B cell (primary cell): ENCODE data around the gene FBLN2.

Source experiments
- CTCF ChIP-seq: fragments of 200-600 bp; IDR thresholded peaks from one replicate; pipeline ENCODE4 v1.8.0; 2022; ENCODE audit warnings: antibody characterized with exemption, mild to moderate bottlenecking
- EZH2 ChIP-seq: IDR thresholded peaks from 2 replicates; pipeline ENCODE4 v1.6.1; 2012; ENCODE audit warnings: borderline replicate concordance, low read depth, mild to moderate bottlenecking, moderate library complexity, low read length; ENCODE audit not compliant: insufficient read depth, poor library complexity, severe bottlenecking

GRCh38 chr3:13514639-13515435 is 34.1 kb upstream of the FBLN2 start:
- TF ChIP-seq EZH2 (no peak), CTCF (no peak)
